GM21390 (cell line): ENCODE measurements around the gene MCUR1.
"Not testable (repeated sequence)": the region's sequence is repeated elsewhere in the genome, so short reads cannot be mapped to it uniquely, and the experiment has no call there.

Experiments
- ATAC-seq: cut with Tn5 transposase; IDR thresholded peaks from one replicate; pipeline ENCODE4 v1.9.1; 2021; ENCODE audit not compliant: unreplicated experiment

Gene MCUR1

DNA sequence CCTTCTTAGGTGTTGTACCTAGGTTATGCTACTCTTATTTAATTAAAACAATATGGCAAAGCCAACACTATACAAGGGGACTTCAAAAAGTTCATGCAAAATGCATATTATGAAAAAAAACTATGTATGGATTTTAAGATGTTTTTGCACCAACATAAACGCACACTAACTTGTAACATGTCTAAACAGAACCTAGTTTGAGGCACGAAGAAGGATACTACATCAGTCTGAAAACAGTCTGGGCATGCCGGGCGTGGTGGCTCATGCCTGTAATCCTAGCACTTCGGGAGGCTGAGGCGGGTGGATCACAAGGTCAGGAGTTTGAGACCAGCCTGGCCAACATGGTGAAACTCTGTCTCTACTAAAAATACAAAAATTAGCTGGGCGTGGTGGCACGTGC, 34.2 kb downstream of the MCUR1 start:
- not testable (repeated sequence) for ATAC-seq

DNA sequence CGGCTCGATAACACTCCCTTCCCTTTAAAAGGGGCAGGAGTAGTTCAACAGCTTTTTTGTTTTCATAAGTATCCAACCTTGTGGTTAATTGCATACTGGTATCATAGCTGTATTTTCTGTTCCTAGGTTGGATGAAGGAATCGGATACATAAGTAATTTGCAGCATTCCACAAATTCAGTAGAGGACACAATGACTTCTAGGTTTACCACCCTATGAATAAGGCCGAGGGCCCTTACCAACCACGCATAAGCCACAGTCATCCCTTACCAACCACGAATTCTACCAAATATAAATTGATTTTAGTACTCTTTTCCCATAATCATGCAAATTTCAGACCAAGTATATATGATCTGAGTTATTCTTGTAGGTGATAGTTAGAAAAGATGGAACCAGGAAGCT, 36.3 kb downstream of the MCUR1 start:
- ATAC-seq: no peak

DNA sequence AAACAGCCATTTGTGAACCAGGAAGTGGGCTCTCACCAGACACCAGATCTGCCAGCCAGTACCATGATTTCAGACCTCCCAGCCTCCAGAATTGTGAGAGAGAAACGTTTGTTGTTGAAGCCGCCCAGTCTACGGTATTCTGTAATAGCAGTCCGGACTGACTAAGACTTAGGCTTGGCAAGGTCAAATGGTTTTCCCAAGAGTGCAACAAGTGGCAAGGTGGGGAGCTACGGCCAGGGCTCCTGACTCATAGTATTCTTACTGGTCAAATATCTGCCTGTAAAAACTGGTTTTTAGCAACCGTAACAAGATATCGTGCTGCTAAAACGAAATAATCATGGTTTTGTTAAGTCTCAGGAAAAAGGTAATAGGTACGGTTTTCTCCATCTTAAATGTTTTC, 37.8 kb downstream of the MCUR1 start:
- ATAC-seq: no peak

DNA sequence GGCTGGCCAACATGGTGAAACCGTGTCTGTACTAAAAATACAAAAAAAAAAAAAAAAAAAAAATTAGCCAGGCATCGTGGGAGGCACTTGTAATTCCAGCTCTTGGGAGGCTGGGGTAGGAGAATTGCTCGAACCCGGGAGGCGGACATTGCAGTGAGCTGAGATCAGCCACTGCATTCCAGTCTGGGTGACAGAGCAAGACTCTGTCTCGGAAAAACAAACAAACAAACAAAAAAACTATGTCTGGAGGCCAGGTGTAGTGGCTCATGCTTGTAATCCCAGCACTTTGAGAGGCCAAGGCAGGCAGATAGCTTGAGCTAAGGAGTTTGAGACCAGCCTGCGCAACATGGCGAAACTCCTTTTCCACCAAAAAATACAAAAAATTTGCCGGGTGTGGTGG, 38.9 kb downstream of the MCUR1 start:
- ATAC-seq: not testable (repeated sequence)

DNA sequence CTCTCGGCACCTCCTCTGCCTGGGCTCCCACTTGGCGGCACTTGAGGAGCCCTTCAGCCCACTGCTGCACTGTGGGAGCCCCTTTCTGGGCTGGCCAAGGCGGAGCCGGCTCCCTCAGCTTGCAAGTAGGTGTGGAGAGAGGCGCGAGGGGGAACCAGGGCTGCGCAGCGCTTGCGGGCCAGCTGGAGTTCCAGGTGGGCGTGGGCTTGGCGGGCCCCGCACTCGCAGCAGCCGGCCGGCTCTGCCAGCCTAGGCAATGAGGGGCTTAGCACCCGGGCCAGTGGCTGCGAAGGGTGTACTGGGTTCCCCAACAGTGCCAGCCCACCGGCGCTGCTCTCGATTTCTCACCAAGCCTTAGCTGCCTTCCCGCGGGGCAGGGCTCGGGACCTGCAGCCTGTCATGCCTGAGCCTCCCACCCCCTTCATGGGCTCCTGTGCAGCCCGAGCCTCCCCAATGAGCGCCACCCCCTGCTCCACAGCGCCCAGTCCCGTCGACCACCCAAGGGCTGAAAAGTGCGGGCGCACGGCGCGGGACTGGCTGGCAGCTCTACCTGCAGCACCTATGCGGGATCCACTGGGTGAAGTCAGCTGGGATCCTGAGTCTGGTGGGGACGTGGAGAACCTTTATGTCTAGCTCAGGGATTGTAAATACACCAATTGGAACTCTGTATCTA, 41.9 kb downstream of the MCUR1 start:
- not testable (repeated sequence) for ATAC-seq

DNA sequence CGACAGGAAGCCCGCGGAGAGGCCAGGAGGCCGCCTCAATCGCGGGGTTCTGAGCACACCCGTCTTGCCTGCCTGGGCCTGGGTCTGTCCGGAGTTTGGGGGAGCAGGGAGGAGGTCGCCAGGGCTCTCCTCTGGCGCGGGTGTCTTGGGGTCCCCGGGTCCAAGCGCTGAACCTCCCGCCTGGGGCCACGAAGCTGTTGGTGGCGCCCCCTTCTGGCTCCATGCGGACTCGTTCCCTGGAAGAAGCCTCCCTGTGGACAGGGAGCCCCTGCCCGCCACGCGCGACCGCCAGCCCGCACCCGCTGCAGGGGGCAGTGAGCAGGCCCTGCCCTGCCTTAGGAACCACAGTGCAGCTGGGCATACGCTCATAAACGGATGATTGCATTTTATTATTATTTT, 44.7 kb downstream of the MCUR1 start:
- ATAC-seq: no peak

DNA sequence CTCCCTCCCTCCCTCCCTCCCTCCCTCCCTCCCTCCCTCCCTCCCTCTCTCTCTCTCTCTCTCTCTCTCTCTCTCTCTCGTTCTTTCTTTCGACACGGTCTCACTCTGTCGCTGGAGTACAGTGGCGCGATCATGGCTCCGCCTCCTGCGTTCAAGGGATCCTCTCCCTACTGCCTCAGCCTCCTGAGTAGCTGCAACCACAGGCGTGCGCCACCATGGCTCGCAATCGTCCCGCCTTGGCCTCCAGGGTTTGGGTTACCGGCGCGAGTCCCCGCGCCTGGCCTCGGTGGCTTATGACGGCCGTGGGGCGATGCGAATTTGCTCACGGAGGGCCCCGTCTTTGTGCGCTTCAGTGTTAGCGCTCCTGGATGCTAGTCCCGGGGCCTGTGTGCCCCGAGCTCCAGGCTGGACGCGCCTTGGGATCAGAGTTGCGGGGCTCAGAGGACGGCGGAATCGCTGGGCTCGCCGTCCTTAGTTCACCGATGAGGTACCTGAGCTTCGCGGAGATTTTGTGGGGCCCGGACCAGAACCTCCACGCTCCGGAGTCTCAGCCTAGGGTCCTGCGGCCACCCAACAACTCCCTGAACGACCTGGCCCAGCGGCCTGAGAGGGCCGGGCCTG, 45.2 kb downstream of the MCUR1 start:
- no peak for ATAC-seq

DNA sequence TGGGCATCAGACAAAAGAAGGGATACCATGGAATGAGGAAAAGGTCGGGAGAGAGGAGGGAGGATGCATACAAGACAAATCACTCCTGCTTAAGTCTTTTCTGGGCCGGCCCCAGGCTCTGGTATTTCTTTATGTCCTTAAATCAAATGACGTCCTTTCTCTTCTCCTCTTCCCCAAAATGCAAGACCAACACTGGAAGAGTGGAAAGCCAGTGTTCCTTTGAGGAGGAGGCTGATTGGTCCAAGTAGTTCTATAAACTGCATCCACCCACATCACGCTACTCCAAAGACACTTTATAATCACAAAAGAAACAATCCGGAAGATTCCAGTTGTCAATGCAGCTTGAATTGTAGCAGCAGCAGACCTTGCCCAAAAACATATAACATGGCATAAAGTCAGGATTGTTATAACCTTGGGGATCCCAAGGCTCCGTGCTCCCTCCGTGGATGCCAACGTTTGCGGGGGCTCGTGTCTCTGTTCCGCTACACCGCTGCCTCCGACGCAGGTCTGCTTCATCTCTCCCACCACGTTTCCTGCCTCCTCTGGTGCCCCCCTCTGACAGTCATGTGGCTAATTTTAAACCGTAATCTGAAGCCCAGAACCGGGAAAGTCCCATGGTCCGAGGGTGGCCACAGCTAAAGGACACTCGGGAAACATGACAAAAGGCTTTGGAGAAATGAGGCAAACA, 47.1 kb downstream of the MCUR1 start:
- no peak for ATAC-seq

DNA sequence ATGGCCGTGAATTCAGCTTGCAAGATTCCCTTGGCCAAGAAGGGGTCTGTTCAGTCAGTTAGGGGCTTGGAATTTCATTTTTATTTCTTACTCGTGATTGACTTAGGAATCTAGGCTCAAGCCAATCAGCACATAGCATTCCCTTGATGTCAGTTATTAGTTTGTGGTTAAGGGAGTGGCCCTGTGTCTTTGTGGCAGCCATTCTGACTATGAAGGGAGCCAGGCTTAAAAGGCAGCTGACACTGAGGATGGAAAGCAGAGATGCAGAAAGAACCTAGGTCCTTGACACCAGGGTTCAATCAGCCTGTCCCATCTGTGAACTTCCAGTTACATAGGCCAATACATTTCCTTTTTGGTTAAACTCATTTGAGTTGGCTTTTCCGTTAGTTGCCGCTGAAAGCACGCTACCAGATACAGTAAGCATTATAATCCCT, 48.1 kb downstream of the MCUR1 start:
- no peak for ATAC-seq

DNA sequence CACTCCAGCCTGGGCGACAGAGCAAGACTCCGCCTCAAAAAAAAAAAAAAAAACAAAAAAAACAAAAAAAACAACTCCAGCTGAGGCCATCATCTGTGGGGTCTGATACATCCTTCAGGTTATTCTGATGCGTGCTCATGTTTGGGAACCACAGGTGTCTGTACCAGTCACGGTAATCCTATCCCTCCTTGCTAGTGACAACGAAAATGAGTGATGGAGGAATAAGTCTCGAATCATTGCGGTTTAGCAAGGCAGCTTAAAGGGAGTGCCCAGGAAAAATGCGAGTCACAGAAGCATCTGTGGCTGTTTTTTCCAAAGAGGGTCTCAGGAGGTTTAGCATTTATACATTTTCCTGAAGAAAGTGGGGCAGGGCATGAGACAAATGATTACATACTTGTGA, 48.8 kb downstream of the MCUR1 start:
- no peak for ATAC-seq

DNA sequence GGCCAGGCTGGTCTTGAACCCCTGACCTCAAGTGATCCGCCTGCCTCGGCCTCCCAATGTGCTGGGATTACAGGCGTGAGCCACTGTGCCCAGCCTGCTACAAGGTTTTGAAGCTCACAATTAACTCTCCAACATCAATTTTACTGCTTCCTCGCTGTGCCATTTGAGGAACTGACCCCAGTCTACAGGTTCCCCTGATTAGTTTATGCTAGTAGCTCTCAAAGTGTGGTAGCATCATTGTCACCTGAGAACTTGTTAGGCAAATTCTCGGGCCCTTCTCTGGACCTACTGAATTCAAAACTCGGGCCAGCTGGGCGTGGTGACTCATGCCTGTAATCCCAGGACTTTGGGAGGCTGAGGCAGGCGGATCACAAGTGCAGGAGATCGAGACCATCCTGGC, 49.4 kb downstream of the MCUR1 start:
- ATAC-seq: no peak

DNA sequence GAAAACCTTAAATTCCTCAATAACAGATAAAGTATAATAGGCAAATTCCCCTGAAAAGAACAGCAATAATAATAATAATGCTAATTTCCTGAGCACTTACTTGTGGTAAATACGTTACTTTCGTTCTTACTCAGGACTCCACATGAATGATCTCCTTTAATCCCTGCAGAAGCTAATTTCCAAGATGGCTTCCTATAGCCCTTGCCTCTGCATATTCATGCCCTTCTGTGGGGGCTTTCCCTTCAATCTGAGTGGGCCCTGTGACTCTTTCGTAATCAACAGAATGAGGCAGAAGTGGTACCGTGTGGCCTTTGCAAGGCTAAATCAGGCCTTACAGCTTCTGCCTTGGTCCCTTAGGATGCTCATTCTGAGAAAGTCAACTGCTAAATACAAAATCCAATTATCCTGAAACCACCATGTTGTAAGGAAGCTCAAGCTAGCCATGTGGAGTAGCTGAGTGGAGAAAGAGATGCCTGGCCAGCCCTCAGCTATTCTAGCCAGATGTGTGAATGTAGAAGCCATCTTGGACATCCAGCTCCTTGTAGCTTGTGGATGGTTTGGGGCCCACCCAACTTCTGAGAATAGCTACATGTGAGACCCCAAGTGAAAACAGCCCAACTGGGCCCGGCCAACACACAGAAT, 50.5 kb downstream of the MCUR1 start:
- ATAC-seq: peak; percentile 57

DNA sequence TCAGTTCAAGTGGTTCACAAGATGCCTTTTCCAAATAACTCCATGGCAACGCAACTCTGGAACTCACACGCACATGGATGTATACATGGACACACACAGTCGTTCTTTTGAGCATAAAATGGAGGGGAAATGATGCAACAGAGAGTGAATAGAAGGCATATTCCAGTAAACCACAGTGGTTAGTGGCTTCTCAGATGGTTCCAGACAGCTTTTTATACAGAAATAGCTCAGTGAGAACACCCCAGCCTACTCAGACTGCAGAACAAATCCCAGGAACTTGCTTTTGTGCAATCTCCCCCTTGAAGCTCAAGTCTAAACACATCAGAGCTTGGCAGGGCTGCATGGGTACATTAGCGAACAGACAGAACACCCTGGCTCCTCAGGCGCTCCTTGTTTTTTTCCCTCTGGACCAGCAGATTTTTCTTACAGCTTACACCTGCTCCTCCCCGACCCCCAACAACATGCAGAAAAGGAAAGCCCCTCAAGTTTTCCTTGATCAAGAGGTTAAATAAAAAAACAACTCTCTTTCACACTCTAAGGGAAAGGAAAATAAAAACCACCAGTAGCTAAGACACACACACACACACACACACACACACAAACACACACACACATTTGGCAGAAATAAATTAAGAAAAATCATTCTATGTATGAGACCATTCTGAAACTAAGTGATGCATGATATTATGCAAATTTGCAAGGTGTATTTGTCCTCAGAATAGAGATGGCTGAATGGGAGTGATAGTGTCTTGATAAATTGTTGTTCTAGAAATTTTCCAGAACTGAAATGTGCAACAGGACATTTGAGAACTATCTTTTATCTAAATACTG, 51.5 kb downstream of the MCUR1 start:
- no peak for ATAC-seq

DNA sequence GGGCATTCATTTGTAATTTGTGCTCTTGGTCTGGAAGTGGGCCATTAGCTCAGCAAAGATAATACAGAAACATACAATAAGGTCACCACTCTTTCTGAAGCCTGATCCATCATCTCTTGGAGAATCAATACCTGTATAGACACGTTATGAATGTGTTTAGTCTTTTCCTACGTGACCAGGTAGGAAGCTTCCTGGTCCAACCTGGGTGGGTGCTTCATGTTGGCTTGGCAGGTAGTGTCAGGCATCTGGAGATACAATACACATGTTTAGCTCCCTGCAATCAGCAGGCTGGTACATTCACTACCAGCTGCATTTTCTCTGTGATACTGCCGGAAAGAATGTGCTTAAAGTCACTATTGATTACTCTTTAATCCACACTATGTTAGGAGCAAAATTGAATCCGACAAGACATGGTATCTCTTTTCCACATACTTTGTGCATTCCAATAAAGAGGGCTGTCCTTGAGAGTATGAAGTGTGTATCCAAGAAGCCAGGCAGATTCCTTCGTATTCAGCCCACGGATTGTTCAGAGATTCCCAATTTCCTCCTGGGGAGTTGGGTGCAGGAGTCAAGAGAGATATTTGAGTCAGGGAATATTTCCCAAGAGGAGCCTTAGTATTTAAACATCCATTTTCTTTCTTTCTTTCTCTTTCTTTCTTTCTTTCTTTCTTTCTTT, 52.9 kb downstream of the MCUR1 start:
- no peak for ATAC-seq

DNA sequence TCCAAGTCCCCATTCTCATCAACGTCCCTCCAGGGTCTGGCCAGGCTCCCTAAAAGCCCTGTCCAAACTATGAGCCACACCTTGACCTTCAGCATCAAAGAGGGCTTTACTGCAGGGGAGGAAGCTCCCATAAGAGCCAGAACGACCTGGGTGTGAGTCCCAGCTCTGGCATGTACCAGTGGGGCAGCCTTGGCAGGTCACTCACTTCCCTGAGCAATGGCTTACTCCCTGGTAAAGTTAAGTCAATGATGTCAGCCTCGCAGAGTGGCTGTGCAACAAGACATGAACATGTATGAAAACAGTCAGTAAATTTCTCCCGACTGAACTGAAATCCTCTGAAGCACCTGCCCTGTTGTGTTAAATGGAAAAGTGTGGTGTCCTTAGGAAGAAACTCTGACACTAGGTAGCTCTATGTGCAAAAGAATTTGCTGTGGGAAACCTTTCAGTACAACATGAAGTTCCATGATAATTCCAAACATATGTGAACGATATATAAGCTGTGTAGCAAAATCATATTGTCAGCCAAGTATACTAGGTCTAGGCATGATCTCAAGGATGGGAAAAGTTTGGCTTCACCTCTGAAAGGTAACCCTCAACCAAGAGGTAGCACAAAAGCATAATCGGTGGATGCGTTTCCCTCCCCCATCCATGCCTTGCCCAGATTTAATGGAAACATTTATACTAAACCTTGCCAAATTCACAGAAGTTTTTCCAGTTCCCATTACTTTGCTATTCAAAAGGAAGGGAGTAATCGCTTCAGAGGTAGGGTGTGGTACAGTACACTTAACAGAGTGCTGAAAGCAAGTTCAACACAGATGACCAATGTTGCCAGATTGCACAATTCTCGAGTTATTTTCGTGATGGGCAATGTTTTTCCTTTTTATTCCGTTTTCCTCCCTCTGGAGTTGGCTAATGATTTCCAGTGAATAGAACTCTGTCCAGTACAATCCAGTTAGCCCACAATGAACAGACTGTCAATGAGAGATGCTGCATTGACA, 53.8 kb downstream of the MCUR1 start:
- ATAC-seq: no peak

DNA sequence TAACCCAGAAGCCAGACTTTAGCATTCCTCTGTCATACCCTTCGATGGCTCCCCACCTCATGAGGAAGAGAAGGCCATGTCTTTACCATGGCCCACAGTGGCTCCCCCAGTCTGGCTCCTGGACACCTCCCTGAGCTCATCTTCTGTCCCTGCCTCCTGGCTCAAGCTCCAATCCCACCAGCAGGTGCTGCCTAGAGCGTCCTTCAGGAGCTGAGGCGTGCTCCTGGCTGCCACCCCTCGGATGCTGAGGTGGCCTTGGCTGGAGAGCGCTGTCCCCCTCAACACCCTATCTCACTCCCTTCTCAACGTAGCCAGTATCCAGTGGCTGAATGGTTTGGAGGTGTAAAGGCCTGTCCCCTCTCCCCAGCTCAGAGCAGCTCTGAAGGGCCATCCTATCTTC, 55.3 kb downstream of the MCUR1 start:
- no peak for ATAC-seq

DNA sequence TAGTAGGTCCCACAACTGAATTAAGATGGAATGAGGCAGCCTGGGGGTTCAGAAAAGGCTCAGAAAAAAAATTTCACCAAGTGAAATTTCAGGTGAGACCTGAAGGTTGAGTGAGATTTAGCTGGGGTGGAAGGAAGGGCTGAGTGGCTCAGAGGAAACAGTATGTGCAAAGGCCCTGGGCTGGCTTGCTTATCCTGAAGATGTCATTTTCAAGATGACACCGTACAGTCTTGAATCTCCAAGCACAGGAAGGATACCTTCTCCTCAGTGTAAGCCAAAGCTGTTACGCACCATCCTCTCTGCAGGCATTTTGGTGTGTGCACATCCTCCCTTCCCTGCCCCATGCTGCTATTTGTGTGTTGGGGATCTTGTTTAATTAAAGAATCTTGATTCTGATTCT, 59.7 kb downstream of the MCUR1 start:
- no peak for ATAC-seq

DNA sequence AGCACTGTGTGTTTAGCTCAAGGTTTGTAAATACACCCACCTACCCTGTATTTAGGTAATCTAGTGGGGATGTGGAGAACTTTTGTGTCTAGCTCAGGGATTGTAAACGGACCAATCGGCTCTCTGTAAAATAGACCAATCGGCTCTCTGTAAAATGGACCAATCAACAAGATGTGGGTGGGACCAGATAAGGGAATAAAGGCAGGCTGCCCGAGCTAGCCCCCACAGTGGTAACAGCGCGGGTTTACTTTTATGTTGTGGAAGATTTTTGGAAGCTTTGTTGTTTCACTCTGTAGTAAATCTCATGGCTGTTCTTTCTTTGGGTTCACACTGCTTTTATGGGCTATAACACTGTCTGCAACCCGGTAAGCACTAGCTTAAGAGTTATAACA, 70.6 kb downstream of the MCUR1 start:
- ATAC-seq: no peak
